GM18517 (cell line): ENCODE results near the gene SLC25A43.
"Not testable (repeated sequence)": the region's sequence is repeated elsewhere in the genome, so short reads cannot be mapped to it uniquely, and the experiment has no call there.

ENCODE experiments used
- ATAC-seq: cut with Tn5 transposase; IDR thresholded peaks from one replicate; pipeline ENCODE4 v1.9.1; 2021; ENCODE audit warnings: mild to moderate bottlenecking, moderate library complexity; ENCODE audit not compliant: unreplicated experiment

The SLC25A43 gene

DNA sequence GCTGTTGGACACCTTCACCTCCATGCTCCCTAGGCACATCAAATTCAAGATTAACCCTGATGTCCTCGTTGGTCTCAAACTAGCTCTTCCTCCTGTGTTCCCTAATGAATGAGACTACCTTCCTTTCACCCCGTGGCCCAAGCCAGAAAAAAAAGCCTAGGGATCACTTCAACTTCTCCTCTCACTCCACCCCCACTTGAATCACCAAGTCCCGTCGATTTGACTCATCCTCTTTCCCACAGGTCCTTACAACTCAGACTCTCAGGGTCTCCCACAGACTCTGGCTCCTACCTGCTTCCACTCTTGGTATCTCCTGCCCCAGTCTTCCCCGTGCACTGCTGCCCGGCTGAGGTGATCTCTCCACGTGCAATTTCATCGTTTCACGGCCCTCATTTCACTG is 8.5 kb downstream of the SLC25A43 start:
- ATAC-seq: no peak

- no peak for ATAC-seq
Observed at GRCh38 chrX:119410027-119410819, 11.1 kb downstream of the SLC25A43 start.

DNA sequence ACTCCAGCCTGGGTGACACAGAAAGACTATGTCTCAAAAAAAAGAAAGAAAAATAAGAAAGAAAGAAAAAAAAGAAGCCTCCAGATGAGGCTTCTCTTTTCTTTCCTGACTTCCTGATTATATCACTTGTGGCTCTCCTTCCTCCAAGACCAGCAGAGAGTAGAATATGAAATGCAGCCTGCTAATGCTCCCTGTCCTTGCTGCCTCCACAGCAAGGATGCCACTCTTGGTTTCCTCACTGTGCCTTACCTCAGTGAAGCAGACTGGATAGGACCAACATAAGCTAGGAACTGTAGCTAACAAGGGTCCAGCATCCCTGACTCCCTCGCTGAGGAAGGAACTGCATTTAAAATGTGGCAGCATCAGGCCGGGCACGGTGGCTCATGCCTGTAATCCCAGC is 11.7 kb downstream of the SLC25A43 start:
- no peak for ATAC-seq

GRCh38 chrX:119411959-119412358 is 12.8 kb downstream of the SLC25A43 start:
- ATAC-seq: no peak

GRCh38 chrX:119417376-119417775 is 18.2 kb downstream of the SLC25A43 start:
- no peak for ATAC-seq

- ATAC-seq: no peak
Observed at GRCh38 chrX:119417842-119418241, 18.7 kb downstream of the SLC25A43 start.

- ATAC-seq: no peak
Observed at GRCh38 chrX:119419146-119419545, 20.0 kb downstream of the SLC25A43 start.

- ATAC-seq: no peak
Observed at GRCh38 chrX:119419898-119420297, 20.8 kb downstream of the SLC25A43 start.

GRCh38 chrX:119421016-119421705 is 22.0 kb downstream of the SLC25A43 start:
- no peak for ATAC-seq

GRCh38 chrX:119423631-119424030 is 24.5 kb downstream of the SLC25A43 start:
- no peak for ATAC-seq

DNA sequence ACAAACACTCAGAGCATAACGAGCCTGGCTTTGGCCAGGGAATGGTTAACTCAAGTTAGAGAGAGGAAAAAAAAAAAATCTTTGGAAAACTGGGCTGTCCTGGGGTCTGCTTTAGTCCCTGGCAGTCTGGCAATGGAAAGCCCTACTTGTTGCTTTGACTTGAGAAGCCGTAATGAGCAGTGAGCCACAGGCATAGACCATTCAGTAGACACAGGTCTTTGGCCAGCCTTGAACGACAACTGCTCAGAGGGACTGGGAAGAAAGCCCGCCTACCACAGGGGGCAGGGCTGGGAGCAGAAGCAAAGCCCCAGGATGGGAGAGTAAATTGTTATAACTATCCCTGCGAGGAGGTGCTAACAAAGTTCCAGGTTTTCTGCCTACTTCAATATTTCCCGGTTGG is 25.9 kb downstream of the SLC25A43 start:
- ATAC-seq: no peak

GRCh38 chrX:119427024-119427794 is 28.1 kb downstream of the SLC25A43 start:
- peak; percentile 52 for ATAC-seq

GRCh38 chrX:119427795-119428185 is 28.7 kb downstream of the SLC25A43 start:
- ATAC-seq: no peak

DNA sequence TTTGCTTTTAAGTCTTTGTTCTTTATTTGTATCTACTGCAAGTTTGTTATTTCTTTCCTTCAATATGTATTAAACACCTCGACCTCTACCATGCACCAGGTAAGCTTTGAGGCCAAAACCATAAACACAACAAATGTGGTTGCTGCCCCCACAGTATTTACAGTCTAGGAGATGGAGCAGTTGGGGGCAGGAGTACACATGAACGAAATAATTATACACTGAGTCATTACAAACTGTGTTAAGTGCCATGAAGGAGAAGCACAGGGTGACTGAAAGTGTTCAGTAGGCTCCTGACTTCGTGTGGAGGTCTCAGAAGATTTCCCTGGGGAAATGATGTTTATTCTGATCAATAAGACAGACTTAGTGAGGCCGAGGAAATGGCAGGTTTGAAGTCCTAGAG is 30.3 kb downstream of the SLC25A43 start:
- no peak for ATAC-seq

- ATAC-seq: not testable (repeated sequence)
Observed at GRCh38 chrX:119441295-119441694, 42.2 kb downstream of the SLC25A43 start.

- ATAC-seq: no peak
Observed at GRCh38 chrX:119442286-119442685, 43.1 kb downstream of the SLC25A43 start.

GRCh38 chrX:119453202-119453601 is 54.1 kb downstream of the SLC25A43 start:
- no peak for ATAC-seq

DNA sequence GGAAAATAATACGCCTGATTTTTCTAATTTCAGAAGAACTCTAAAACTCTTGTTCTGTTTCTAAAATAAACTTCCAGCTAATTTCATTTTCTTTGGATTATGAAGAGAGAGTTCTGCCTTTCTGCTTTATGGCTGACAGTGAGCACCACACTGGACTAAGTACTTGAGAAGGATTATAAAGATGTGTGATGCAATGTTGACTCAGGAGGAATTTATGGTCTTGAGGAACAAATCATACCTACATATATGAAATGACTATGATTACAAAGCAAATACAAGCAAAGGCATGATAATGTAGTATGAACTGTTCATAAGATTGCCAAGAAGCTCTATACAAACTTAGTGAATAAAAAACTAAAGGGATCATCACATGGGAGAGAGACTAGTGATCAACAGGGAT is 56.1 kb downstream of the SLC25A43 start:
- no peak for ATAC-seq

GRCh38 chrX:119459181-119459580 is 60.0 kb downstream of the SLC25A43 start:
- no peak for ATAC-seq

DNA sequence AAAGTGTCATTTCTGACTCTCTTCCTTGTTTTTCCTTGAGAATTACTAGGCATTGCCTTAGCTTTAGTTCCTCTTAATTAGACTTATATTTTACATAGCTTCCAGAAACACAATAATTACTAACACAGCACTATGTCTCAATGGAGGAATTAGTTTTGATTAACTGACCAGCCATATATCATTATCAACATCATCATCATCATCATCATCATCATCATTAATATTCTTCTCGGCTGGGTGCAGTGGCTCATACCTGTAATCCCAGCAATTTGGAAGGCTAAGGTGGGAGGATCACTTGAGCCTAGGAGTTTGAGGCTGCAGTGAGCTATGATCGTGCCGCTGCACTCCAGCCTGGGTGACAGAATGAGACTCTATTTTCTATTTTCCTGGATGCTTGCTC is 66.4 kb downstream of the SLC25A43 start:
- ATAC-seq: no peak

GRCh38 chrX:119466970-119467369 is 67.8 kb downstream of the SLC25A43 start:
- no peak for ATAC-seq

GRCh38 chrX:119467433-119467832 is 68.3 kb downstream of the SLC25A43 start:
- ATAC-seq: no peak
